Smooth muscle cell of the brain vasculature (primary cell): ENCODE measurements around the gene LY6G6F.

ENCODE experiments used
- DNase-seq: peaks from one replicate; pipeline ENCODE4 v3.0.0-alpha.2; 2012; ENCODE audit warnings: low read depth, low spot score

LY6G6F gene

DNA sequence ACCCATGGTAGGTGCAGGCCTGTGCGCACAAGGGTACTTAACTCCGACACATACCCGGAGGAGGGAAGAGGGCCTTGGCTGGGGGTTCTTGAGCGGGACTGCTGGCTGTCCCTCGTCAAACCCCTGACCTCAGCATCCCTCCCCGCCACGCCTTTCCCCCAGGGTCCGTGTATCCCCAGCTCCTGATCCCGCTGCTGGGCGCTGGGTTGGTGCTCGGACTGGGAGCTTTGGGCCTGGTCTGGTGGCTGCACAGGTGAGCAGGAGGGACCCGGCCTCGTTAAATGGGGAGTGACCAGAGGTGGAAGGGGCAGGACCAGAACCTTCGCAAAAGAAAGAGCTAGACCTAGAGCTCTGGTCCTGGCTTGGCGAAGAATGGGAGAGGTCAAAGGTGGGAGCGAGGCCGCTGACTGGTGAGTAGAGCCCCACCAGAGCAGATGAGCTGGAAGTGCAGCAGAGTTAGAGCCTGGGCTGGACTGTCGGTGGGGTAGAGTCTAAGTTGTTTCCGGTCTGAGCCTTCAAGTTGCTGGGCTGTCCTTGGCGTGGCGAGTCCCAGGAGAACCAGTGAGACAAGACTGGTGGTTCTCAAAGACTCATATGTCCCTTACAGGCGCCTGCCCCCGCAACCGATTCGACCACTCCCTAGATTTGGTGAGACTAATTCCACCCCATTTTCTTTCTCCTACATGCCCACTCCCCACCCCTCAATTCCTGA, 17.5 kb downstream of the LY6G6F start:
- DNase-seq: no peak

- DNase-seq: no peak
Measured at GRCh38 chr6:31725502-31726350, 19.1 kb downstream of the LY6G6F start.

DNA sequence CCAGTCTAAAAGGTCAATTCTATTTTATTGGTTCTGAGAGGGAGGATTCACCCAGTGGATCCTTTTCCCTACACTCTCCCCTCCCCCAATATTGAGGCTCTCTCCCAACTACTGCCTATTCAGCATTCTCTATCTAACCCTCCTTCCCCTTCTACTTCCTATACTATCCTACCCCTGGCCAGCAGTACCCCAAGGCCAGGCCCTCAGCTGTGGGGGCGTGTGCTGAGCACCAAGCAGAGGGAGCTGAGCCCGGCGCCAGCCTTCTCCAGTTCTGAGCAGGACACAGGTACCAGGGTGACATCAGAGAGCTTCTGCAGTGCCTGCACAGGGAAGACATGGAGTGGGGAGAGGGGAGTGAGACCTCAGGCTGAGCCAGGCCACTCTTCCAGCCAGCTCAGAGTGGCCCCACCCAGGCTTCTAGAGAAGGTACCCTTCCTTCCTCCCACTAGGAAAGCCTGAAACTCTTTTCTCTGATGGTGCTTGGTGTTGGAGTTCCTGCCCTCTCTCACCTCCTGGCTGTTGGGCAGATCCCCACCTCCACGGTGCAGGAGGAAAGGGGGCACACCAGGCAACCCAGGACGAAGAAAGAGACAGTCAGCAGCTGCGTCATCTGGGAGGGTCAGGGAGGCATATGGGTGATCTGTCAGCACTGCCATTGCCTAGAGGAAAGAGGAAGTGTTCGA, 20.5 kb downstream of the LY6G6F start:
- DNase-seq: no peak

GRCh38 chr6:31727717-31728671, 21.3 kb downstream of the LY6G6F start:
- DNase-seq: no peak

DNA sequence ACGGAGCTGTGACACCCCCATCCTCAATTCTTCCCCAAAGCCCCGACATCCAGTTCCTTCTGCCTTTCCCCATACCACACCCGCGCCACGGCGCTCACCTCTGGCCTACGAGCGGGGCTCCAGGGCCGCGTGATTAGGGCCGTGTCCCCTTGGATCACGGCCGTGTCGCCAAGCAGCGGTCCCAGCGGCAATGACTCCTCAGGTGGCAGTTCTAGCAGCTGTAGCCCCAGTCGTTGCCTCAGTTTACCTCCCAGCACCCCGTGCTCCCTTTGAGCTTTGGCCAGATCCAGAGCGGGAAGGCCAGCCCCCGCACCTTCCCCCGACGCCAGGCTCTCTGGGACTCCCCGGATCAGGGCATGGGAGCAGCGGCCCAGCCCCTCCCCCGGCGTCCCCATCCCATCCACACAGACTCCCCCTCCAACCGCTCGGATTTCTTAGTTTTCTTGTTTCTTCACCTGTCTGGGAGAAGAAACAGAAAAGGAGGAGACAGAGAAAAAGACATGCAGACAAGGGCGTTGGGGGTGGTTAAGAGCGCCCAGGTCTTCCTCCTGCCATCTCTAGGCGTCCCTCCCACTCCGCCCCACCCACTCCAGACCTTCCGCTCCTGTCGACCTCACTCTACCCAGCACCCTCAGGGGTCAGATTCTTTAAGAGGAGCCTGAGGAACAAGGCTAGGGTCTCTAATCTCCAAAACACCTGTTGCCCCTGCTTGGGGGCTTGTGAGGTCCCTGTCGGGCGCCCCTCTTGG, 22.3 kb downstream of the LY6G6F start, which contains the start of gene DDAH2:
TSS of gene DDAH2 (minus strand) at position 533 of the 748 bp plus-strand sequence. CDS start at position 395, 138 bp downstream.
- DNase-seq: no peak

- DNase-seq: no peak
Measured at GRCh38 chr6:31729515-31729978, 22.9 kb downstream of the LY6G6F start.

DNA sequence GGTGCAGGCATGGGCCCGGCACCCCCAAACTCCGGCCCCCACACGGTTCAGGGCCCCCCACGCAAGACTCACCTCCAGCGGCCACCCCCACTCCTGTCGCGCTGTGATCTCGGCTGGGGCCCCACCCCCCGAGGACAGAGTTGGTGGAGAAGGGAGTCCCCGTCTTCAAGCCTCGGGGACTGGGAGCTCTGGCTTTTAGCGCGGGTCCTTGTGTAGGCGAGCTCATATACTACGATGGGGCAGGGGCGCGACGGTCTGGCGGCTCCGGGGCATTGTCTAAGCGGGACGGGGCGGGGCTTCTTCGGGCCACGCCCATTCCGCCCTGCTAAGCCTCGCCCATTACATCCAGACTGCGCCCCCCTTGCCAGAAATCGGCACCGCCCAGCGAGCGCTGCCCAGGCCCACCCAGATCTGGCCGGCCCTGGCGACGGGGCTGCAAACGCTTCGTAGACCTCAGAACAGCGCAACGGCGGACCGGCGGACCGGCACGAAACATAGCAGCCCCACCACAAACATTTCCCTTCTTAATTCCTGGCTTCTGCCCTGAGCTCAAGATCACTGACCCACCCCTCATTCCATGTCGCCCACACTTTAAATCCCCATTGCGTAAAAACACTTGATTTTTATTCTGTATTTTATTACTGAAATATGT, 23.4 kb downstream of the LY6G6F start:
- DNase-seq: no peak

GRCh38 chr6:31730631-31731086, 24.0 kb downstream of the LY6G6F start:
- no peak for DNase-seq

- DNase-seq: no peak
Measured at GRCh38 chr6:31732029-31732428, 25.4 kb downstream of the LY6G6F start.

DNA sequence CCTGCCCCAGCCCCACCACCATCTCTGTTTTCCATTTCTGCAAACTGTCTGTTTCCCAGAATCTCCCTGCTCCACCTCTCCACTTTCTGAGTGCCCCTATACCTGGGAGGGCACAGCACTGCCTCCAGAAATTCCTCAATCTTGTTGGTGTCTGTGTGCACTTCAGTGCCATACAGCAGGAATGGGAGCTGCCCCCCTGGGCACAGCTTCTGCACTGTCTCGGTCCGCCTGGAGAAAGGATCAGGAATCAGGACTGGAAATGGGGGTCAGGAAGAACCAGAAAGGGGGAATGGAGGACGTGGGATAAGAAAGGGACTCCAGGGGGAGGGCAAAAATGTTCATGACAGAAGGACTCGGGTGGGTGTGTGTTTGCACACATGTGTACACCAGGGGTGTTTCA, 27.1 kb downstream of the LY6G6F start:
- DNase-seq: no peak

DNA sequence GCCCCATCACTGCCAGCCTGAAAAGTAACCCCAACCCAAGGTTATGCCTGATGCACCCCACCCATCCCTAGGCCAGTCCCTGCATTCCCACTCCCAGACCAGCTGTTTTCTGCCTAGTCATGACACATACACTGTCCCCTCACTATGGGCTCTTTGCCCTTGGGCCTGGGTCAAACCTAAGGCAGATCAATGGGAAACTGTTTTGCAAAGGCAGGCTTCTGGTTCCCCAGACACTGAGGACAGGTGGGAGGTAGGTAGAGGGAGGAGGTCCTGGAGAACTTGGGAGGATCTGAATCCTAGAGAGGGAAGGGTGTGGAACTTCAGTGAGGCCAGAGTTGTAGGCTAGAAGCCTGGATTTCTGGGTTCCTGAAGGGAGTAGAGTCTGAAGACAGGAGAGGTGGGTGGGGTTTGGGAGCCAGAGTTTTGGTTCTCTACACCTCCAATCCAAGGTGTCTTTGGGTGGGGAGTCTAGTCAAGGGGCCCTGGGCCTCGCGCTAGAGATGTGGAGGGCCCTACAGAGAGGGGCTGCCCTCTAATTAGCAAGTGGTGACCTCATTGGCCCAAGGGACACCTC, 27.7 kb downstream of the LY6G6F start:
- no peak for DNase-seq

- DNase-seq: no peak
Measured at GRCh38 chr6:31734821-31735406, 28.2 kb downstream of the LY6G6F start.

DNA sequence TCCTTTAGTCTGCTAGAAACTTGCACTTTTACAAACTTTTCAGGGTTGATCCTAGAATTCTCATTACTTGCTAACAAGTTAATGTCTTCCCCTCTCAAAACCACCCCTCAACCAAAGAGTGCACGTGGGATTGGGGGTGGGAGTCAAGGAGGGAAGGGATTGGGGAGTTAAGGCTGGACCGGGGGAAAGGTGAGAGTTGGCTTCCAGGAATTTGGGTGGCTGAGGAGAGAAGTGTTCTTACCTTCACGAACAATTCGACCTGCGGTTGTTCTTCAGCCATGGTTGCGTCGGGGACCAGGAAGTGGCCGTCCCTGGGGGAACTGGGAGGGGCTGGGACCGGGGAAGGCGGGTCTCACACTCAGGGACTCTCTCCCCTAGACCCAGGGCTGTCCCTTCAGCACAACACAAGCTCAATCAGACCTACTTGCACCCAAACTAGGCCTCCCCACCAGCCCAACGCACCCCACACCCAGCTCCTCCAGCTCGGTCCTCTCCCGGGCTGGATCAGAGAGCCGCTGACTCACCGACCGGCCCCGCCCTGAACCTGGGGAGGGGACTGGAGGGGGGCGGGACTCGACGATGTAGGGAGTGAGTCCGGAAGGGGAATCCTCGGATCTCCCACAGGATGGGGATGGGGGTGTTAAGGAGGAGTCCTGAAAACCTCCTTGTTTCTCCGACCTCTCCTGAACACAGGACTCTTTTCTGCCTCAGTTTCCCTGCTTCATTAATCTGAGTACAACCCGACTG, 29.5 kb downstream of the LY6G6F start, which contains the start of gene CLIC1:
TSS of gene CLIC1 (minus strand) at position 510 of the 747 bp plus-strand sequence. CDS start at position 280, 230 bp downstream.
- no peak for DNase-seq

DNA sequence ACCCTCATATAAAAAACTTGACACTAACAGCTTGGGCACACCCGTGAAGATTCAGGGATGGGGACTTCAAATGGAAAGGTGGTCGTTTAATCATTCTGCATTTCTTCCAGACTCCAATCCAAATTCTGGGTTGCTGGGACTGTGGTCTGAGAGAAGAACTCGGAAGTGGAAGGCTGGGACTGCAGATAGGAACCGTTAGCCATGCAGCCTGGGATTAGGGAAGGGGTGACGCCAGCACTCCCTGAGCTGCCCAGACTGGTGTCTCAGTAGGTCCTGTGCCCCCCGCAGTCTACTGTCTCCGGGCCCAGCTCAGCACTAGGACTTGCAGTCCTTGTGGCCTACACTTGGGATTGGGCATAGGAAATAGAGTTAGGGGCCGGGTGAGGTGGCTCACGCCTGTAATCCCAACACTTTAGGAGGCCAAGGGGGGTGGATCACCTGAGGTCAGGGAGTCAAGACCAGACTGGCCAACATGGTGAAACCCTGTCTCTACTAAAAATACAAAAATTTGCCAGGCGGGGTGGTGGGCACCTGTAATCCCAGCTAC, 30.2 kb downstream of the LY6G6F start:
- no peak for DNase-seq

- no peak for DNase-seq
Measured at GRCh38 chr6:31737315-31737990, 30.8 kb downstream of the LY6G6F start.

- no peak for DNase-seq
Measured at GRCh38 chr6:31737991-31738979, 31.6 kb downstream of the LY6G6F start.
